Measurements from ENCODE around the gene BRIP1.
"Not testable (repeated sequence)": the region's sequence is repeated elsewhere in the genome, so short reads cannot be mapped to it uniquely, and the experiment has no call there.

The BRIP1 gene

GRCh38 chr17:61826866-61827265 lies 36.5 kb downstream of the BRIP1 start:
- not testable (repeated sequence) for DNase-seq

- DNase-seq: not testable (repeated sequence)
Measured at GRCh38 chr17:61826198-61826597, 37.1 kb downstream of the BRIP1 start.

GRCh38 chr17:61825448-61826137 lies 37.7 kb downstream of the BRIP1 start:
- DNase-seq: no peak

- no peak for DNase-seq
Measured at GRCh38 chr17:61822326-61823285, 40.7 kb downstream of the BRIP1 start.

- DNase-seq: no peak
Measured at GRCh38 chr17:61821655-61822054, 41.7 kb downstream of the BRIP1 start.

GRCh38 chr17:61819265-61819664 lies 44.1 kb downstream of the BRIP1 start:
- not testable (repeated sequence) for DNase-seq

GRCh38 chr17:61818225-61818624 lies 45.1 kb downstream of the BRIP1 start:
- no peak for DNase-seq

- DNase-seq: no peak
Measured at GRCh38 chr17:61817452-61817851, 45.9 kb downstream of the BRIP1 start.

- peak; percentile 4 for DNase-seq
Measured at GRCh38 chr17:61816538-61816937, 46.8 kb downstream of the BRIP1 start.

- DNase-seq: no peak
Measured at GRCh38 chr17:61815863-61816503, 47.3 kb downstream of the BRIP1 start.

- no peak for DNase-seq
Measured at GRCh38 chr17:61814485-61814884, 48.8 kb downstream of the BRIP1 start.

GRCh38 chr17:61813211-61813610 lies 50.1 kb downstream of the BRIP1 start:
- no peak for DNase-seq

GRCh38 chr17:61812747-61813146 lies 50.6 kb downstream of the BRIP1 start:
- DNase-seq: no peak

- no peak for DNase-seq
Measured at GRCh38 chr17:61809816-61810392, 53.4 kb downstream of the BRIP1 start.

- DNase-seq: no peak
Measured at GRCh38 chr17:61808442-61808841, 54.9 kb downstream of the BRIP1 start.

- DNase-seq: no peak
Measured at GRCh38 chr17:61806936-61807335, 56.4 kb downstream of the BRIP1 start.

GRCh38 chr17:61806081-61806828 lies 57.1 kb downstream of the BRIP1 start:
- peak; percentile 25 for DNase-seq

GRCh38 chr17:61805399-61805798 lies 57.9 kb downstream of the BRIP1 start:
- no peak for DNase-seq

GRCh38 chr17:61803796-61804195 lies 59.5 kb downstream of the BRIP1 start:
- DNase-seq: no peak

GRCh38 chr17:61803216-61803615 lies 60.1 kb downstream of the BRIP1 start:
- DNase-seq: no peak

- DNase-seq: no peak
Measured at GRCh38 chr17:61799812-61800484, 63.4 kb downstream of the BRIP1 start.

- no peak for DNase-seq
Measured at GRCh38 chr17:61797283-61797682, 66.0 kb downstream of the BRIP1 start.

Measured in CD4-positive, alpha-beta T cell treated with Interleukin-17A for 1 hour (primary cell).